K562 (cell line): ENCODE data around the gene UBL5. TPM values are rescaled to one million over a fixed set of nuclear protein-coding genes. Genes with fewer than 3 reads are reported as not detected.

Experiments
- BRCA1 ChIP-seq, 2 experiments: fragments of 450-650 bp in 1 of 2; sonication (generic) in 1 of 2; formaldehyde crosslinking in 1 of 2; IDR thresholded peaks; 2 replicates each; pipeline versions ENCODE4 v1.5.0 to v1.6.1; 2017 to 2020; ENCODE audit warnings: mild to moderate bottlenecking in 1 of 2, missing genetic modification reagents in 1 of 2
- CEBPG ChIP-seq, 3 experiments: fragments of 200-800 bp in 1 of 3; sonication (Bioruptor generic) in 1 of 3; sonication (generic) in 1 of 3; formaldehyde crosslinking in 1 of 3; IDR thresholded peaks in 2 of 3; conservative IDR thresholded peaks in 1 of 3; 2 replicates each; pipeline versions ENCODE4 v1.6.1 to v1.8.0; 2016 to 2022; ENCODE audit warnings: missing compliant biosample characterization in 2 of 3, missing genetic modification characterization in 2 of 3, mild to moderate bottlenecking in 1 of 3, missing genetic modification reagents in 1 of 3
- GABPB1 ChIP-seq: sonication (generic); formaldehyde crosslinking; IDR thresholded peaks from 2 replicates; pipeline ENCODE4 v1.8.0; 2022; ENCODE audit warnings: mild to moderate bottlenecking, missing genetic modification reagents
- GTF2F1 ChIP-seq: IDR thresholded peaks from 2 replicates; pipeline ENCODE4 v1.6.1; 2011; ENCODE audit warnings: low read depth, low read length, improper control_type of control experiment
- MAZ ChIP-seq, 2 experiments: fragments of 450-650 bp in 1 of 2; sonication (generic) in 1 of 2; formaldehyde crosslinking; IDR thresholded peaks in 1 of 2; conservative IDR thresholded peaks in 1 of 2; 2 replicates each; pipeline versions ENCODE4 v1.4.0 to v1.5.0; 2020; ENCODE audit warnings: mild to moderate bottlenecking in 1 of 2, missing genetic modification reagents in 1 of 2
- MXI1 ChIP-seq: IDR thresholded peaks from 2 replicates; pipeline ENCODE4 v1.6.1; 2011; ENCODE audit warnings: low read depth, mild to moderate bottlenecking, improper control_type of control experiment, low read length
- NFE2L1 ChIP-seq: fragments of 450-650 bp; IDR thresholded peaks from 2 replicates; pipeline ENCODE4 v1.6.1; 2016; ENCODE audit warnings: missing genetic modification characterization, low read depth, mild to moderate bottlenecking, missing compliant biosample characterization, moderate library complexity, borderline replicate concordance
- PHF21A ChIP-seq: fragments of 450-650 bp; IDR thresholded peaks from 2 replicates; pipeline ENCODE4 v1.6.1; 2017; ENCODE audit warnings: low read depth, borderline replicate concordance
- RCOR1 ChIP-seq, 2 experiments: IDR thresholded peaks; 2 replicates each; pipeline ENCODE4 v1.6.1; 2012; ENCODE audit warnings: low read depth in 2 of 2, low read length in 2 of 2, borderline replicate concordance in 1 of 2, improper control_type of control experiment in 1 of 2
- SIN3B ChIP-seq: fragments of 450-650 bp; IDR thresholded peaks from 2 replicates; pipeline ENCODE4 v1.6.1; 2017; ENCODE audit warnings: low read depth, mild to moderate bottlenecking, moderate library complexity
- SRF ChIP-seq, 2 experiments: fragments of 250-450, 450-650 bp in 1 of 2; sonication (Bioruptor Pico) in 1 of 2; sonication (generic) in 1 of 2; formaldehyde crosslinking; IDR thresholded peaks; 2 replicates each; pipeline versions ENCODE4 v1.5.0 to v1.5.1; 2020 to 2022; ENCODE audit warnings: mild to moderate bottlenecking in 1 of 2, missing genetic modification reagents in 1 of 2
- TRIM28 ChIP-seq: fragments of 450-650 bp; IDR thresholded peaks from 2 replicates; pipeline ENCODE4 v1.6.1; 2017
- polyA plus RNA-seq, 8 experiments: library from polyadenylated mRNA; depleted of rRNA in 4 of 8; stranded (reverse) in 5 of 8; unstranded in 3 of 8; fragments of >200 nt; fragmentation: Nextera tagmentation in 2 of 8; fragmentation: Illumina TruSeq in 1 of 8; extraction: Ambion mirVana in 2 of 8; extraction: Trizol in 1 of 8; gene quantifications; 2 replicates each; pipeline versions ENCODE4 v1.2.1 to v1.2.3, GENCODE V29; 2011 to 2014; ENCODE audit warnings: inconsistent platforms in 1 of 8, missing spikeins in 1 of 8
- total RNA-seq, 7 experiments: library from RNA; depleted of rRNA in 6 of 7; stranded (reverse); fragments of >200 nt in 6 of 7; fragmentation: Illumina TruSeq in 2 of 7; extraction: Trizol in 2 of 7; gene quantifications; 2 replicates each; pipeline versions ENCODE4 v1.2.1 to v1.2.3, GENCODE V29; 2011 to 2021; ENCODE audit warnings: low replicate concordance in 1 of 7
- TF ChIP-seq, protein P1 (sequence below), 2 experiments: fragments of 450-650 bp in 1 of 2; sonication (generic) in 1 of 2; formaldehyde crosslinking in 1 of 2; IDR thresholded peaks; 2 replicates each; pipeline versions ENCODE4 v1.7.1 to v1.9.0; 2016 to 2022; ENCODE audit warnings: inconsistent platforms in 1 of 2, mild to moderate bottlenecking in 1 of 2, missing genetic modification reagents in 1 of 2

Gene UBL5
- total and polyA plus RNA-seq, 9 of the 15 experiments (the other 6 are each of a cell fraction or from before 2014, with no cell fraction given), result 410 to 1,266 (median 613) TPM

GRCh38 chr19:9818734-9819595 is 8.8 kb upstream of the UBL5 start, which contains the start of gene FBXL12 (continued):
- TF ChIP-seq, protein P1, sequence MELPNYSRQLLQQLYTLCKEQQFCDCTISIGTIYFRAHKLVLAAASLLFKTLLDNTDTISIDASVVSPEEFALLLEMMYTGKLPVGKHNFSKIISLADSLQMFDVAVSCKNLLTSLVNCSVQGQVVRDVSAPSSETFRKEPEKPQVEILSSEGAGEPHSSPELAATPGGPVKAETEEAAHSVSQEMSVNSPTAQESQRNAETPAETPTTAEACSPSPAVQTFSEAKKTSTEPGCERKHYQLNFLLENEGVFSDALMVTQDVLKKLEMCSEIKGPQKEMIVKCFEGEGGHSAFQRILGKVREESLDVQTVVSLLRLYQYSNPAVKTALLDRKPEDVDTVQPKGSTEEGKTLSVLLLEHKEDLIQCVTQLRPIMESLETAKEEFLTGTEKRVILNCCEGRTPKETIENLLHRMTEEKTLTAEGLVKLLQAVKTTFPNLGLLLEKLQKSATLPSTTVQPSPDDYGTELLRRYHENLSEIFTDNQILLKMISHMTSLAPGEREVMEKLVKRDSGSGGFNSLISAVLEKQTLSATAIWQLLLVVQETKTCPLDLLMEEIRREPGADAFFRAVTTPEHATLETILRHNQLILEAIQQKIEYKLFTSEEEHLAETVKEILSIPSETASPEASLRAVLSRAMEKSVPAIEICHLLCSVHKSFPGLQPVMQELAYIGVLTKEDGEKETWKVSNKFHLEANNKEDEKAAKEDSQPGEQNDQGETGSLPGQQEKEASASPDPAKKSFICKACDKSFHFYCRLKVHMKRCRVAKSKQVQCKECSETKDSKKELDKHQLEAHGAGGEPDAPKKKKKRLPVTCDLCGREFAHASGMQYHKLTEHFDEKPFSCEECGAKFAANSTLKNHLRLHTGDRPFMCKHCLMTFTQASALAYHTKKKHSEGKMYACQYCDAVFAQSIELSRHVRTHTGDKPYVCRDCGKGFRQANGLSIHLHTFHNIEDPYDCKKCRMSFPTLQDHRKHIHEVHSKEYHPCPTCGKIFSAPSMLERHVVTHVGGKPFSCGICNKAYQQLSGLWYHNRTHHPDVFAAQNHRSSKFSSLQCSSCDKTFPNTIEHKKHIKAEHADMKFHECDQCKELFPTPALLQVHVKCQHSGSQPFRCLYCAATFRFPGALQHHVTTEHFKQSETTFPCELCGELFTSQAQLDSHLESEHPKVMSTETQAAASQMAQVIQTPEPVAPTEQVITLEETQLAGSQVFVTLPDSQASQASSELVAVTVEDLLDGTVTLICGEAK (IDR thresholded peaks at IDR 0.05), result peak; percentile 96
- TF ChIP-seq, protein P1 (CRISPR knock-in tag; IDR thresholded peaks at IDR 0.05), result no peak
- TF ChIP-seq RCOR1 (IDR thresholded peaks at IDR 0.05; ENCODE audit: borderline replicate concordance in 1 of 2, low read depth in 2 of 2, low read length in 2 of 2) (peak in 1 of 2 experiments; percentile 27; a peak in 1 of 4 replicates), TRIM28 (0 out of 2 replicates have a peak, but pooled peaks have one; percentile 49), MXI1 (no peak; the same call in 1 of the 2 replicates), NFE2L1 (tag) (no peak), GABPB1 (CRISPR knock-in tag) (peak; percentile 94), CEBPG (CRISPR knock-in tag; IDR thresholded peaks at IDR 0.05) (0 out of 2 replicates have a peak, but pooled peaks have one; percentile 32), CEBPG (tag; conservative IDR thresholded peaks at IDR 0.05 in 1 of 2, IDR thresholded peaks at IDR 0.05 in 1 of 2) (no peak), BRCA1 (IDR thresholded peaks at IDR 0.05) (no peak), BRCA1 (CRISPR knock-in tag; IDR thresholded peaks at IDR 0.05) (no peak), SIN3B (peak; percentile 99), GTF2F1 (no peak), PHF21A (peak; percentile 70; the same call in 1 of the 2 replicates), MAZ (CRISPR knock-in tag; conservative IDR thresholded peaks at IDR 0.05 in 1 of 2, IDR thresholded peaks at IDR 0.05 in 1 of 2) (peak; percentile 82 to 90), SRF (CRISPR knock-in tag; IDR thresholded peaks at IDR 0.05) (peak in 1 of 2 experiments; percentile 13; a peak in 2 of 4 replicates)
